HTERT RPE-1 (cell line): Measurements from ENCODE around the gene PPARGC1A.

Source experiments
- in situ Hi-C: fragments of 300-500 bp; cut with MboI; formaldehyde crosslinking; loops from 4 replicates; pipeline ENCODE4 v1.14.3; 2020; ENCODE audit warnings: low sequenced_read_pairs

The PPARGC1A gene, protein sequence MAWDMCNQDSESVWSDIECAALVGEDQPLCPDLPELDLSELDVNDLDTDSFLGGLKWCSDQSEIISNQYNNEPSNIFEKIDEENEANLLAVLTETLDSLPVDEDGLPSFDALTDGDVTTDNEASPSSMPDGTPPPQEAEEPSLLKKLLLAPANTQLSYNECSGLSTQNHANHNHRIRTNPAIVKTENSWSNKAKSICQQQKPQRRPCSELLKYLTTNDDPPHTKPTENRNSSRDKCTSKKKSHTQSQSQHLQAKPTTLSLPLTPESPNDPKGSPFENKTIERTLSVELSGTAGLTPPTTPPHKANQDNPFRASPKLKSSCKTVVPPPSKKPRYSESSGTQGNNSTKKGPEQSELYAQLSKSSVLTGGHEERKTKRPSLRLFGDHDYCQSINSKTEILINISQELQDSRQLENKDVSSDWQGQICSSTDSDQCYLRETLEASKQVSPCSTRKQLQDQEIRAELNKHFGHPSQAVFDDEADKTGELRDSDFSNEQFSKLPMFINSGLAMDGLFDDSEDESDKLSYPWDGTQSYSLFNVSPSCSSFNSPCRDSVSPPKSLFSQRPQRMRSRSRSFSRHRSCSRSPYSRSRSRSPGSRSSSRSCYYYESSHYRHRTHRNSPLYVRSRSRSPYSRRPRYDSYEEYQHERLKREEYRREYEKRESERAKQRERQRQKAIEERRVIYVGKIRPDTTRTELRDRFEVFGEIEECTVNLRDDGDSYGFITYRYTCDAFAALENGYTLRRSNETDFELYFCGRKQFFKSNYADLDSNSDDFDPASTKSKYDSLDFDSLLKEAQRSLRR

DNA sequence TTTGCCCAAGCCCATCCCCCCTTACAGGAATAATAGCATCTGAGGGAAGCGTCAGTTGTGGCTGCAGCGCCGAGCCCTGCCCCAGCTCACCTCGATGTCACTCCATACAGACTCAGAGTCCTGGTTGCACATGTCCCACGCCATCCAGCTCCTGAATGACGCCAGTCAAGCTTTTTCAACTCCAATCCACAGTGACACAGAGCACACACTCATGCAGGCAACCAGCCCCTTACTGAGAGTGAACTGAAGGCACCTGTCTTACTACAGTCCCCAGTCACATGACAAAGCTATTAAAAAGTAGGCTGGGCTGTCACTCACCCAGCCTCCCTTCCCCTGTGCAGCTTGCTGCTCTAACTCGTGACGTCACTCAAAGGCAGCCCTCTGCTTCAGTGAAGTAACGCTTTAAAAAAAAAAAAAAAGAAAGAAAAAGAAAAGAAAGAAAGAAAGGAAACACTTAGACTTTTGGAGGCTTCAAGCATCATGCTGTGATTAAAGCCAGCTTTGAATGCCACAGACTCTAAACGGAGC, at the start of gene PPARGC1A:
PPARGC1A (minus strand) TSS at position 234 of the 528 bp plus-strand sequence; CDS start at position 144, 90 bp downstream.
- in situ Hi-C loops, result no loop called here

DNA sequence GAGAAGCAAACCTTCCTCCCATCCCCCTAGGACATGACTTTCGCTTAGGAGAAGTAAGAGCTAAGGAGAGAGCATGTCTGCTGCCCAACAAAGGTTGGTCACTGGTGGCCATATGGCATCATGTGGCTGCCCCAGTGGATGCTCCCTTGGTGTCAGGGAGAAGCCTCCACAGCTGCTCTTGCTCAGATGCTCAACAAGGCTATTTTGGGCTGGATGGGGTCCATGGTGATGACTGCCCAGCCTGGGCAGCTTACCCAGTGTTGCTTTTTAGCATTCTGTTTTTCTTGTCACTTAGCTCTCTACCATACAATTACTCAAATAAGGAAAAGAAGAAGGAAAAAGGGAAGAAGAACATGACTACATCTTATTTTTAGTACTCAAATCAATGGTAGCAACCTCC, 48.9 kb upstream of the PPARGC1A start:
- in situ Hi-C loops, result no loop called here

DNA sequence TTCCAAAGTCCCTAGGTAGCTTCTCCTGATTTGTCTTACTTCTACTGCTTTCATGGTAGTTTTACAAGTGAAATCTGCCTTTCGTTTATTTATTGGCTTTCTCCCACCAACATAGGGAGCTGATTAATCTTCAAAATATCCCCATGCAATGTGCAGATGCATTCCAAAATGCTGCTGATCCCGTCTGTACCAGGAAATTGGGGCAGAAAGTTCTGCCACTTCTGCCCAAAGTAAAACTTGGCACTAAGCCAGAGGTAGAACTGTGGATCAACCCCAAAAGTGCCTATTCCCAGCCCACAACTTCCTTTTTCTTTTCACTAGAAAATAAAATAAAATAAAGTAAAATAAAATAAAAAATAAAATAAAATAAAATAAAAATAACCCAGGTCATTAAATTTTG, 47.3 kb upstream of the PPARGC1A start:
- in situ Hi-C loops, result no loop called here

DNA sequence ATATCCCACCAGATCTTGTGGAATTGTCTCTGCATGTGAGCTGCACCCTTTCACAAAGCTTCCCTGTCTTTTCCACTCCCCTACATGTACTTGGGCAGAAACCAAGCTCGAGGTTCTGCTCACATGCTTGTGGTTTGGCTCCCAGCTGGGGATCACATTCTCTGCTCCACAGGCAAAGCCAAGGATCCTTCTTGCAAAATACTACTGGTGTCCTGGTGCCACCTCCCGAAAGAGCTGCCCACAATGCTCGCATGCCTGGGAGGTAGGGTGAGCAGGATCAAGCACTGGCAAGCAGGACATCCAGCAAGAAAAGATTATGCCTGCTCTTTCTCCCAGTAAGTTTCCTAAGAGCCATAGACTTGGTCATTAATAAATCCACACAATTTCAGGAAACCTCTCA, 45.1 kb upstream of the PPARGC1A start:
- in situ Hi-C loops, result no loop called here

DNA sequence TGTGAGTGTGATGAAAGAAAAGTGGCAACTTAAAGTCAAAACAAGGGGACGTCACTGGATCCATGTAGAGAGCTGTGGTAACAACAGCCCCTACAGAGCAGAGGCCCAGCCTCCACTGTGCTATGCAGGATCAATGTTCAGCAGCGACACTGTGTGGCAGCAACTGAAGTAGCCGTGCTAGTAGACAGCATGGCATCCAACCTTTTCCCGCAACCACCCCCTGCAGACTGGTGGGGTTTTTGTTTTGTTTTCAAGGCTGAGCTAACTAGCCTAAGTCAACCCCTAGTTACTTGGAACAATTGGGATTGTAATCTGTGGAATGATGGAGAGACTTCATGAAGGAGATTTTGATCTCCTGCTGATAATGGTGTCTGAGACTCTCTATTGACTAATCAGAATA, 44.4 kb upstream of the PPARGC1A start:
- in situ Hi-C loops, result no loop called here

DNA sequence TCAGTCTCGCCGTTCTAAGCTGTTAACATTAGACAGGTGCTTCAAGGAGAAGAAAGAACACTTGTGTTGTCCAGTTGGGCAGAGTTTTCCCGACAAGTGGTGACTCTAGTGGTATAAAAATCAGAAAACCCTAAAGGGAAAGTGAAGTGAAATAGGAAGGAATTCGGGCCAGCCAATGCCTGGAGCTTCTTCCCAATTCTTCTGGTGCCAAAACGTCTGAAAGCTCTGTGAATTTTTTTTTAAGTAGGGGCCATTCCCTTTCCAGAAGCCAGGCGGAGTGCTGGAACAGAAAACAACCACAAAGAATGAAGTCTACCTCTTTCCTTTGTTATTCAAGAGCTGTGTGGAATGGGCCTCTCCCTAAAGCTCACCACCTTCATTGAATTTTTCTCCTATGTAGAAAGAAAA, 43.1 kb upstream of the PPARGC1A start:
- in situ Hi-C loops, result no loop called here

DNA sequence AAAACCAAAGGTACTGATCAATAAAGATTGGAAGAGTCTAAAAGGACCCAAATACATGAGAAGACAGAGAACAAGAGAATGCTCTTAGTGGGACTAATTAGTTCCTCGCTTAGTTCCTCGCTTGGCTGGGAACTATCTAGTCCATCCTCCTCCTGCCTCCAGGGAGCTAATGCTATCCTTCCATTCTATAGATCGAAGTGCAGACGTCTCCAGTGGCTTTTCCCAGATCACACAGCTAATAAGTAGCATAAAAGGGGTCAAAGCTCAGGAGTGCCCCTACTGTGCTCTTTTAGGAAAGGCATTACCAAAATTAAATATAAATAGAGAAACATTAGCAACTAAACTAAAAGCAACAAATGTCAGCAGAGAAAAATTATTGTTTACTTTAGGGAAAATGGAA, 42.3 kb upstream of the PPARGC1A start:
- in situ Hi-C loops, result no loop called here

DNA sequence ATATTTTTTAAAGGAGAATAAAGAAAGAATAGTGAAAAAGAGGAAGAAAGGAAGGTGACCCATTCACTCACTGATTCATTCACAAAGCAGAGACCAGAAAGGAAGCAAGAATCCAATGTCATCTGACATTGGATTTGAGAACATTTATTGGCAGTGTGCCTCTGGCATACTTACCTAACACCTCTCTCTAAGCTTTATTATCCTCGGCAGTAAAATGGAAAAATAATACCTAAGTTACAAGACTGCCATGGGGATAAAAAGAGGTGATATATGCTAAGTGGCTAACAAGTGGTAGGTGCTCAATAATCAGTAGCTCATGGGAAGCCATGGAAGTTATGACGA, 41.6 kb upstream of the PPARGC1A start:
- in situ Hi-C loops, result no loop called here

DNA sequence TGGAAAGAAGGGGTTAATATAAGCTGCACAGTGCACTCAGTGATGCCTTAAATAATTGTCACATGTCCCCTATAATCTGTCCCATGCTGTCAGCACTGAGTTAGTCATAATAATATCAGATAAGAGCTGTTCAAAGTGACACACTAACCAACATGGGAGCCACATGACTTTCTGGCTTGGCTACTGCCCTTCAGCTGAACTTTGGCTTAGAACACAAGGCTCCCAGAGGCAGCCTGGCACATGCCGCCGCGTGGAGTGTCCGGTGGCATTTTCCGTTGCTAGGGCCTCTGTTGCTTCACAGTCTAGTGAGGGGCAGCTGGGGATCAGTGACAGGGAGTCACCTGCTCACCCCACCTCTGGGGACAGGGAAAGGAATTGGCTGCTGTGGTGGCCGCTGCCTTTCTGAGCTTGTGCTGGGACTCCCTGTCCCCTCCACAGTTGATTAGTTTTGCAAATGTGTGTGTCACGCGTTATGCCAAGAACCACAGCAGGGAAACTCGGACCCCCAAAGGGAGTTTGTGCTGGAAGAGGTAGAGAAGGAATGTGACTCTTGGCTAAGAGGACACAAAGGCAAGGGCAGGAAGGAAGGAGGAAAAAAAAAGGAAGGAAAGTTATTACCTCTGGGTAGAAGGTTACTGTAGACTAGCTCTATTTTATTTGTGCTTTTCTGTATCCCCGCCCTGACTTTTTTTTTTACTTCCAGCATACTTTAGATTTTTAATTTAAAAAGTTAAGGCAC, 41.1 kb upstream of the PPARGC1A start:
- in situ Hi-C loops, result no loop called here

DNA sequence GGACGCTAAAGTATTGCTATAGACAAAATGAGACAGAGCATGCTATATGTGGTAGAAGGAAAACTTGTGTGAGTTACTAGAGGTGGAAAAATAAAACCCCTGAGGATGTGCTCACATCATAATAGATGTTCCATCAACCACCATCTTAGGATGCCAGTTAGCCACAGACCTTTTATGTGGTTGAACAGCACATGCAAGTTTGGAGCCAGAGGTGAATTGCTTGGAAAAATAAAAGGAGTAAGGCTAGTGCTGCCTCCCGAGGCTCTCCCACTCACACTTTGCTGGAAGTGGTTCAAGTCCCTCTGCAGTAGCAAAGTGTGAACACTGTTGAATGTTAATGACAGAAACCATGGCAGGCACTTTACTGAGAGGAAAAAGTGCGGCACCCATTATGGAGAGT, 39.4 kb upstream of the PPARGC1A start:
- in situ Hi-C loops, result no loop called here

DNA sequence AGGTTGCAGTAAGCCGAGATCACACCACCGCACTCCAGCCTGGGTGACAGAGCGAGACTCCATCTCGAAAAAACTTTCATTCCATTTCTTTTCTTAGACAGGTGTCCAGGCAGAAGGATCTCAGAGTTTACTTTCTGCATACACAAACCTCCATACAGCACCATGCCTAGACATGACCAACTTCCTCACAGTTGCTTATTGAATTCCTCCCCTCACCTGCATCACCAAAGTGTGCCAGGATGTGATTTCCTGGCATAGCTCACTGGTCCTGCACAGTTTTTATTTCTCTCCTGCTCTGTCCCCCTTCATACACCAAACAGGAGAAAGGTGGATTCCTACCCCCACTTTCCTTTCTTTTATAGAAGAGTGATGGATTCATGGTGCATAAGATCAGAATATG, 34.7 kb upstream of the PPARGC1A start:
- in situ Hi-C loops, result no loop called here

DNA sequence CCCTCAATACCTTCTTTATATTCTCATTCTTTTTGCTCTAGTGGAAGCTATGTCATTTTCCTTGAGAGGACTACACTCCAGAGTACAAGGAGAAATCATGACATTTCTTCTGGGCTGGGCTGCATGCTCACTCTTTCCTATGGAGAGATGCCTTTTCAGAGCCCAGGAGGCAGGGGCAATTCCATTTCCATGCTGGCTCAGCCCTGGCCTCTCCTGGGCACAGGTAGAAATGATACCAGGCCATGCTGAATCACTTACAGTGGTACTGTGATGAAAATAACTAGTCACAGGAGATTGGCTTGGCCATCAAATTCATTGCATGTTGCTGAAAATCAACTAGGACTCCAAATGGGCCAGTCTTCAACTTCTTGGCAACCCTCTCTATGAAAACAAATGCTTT, 34.0 kb upstream of the PPARGC1A start:
- in situ Hi-C loops, result no loop called here

DNA sequence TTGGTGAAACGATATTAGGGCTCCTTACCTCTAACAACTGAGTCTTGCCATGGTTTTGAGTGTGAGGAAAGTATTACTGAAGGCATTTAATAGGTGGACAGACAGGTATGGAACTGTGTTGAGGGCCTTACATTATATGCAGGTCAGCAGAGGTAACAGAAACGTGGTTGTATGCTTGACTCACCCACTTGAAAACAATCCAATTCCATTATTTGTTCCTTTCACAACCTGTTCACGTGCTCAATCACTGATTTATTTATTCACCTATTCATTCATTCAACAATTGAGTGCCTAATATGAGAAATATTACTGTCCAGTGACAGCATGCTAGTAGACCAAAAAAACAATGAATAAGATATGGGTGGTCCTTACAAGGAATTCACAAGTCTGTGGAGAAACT, 33.3 kb upstream of the PPARGC1A start:
- in situ Hi-C loops, result no loop called here

DNA sequence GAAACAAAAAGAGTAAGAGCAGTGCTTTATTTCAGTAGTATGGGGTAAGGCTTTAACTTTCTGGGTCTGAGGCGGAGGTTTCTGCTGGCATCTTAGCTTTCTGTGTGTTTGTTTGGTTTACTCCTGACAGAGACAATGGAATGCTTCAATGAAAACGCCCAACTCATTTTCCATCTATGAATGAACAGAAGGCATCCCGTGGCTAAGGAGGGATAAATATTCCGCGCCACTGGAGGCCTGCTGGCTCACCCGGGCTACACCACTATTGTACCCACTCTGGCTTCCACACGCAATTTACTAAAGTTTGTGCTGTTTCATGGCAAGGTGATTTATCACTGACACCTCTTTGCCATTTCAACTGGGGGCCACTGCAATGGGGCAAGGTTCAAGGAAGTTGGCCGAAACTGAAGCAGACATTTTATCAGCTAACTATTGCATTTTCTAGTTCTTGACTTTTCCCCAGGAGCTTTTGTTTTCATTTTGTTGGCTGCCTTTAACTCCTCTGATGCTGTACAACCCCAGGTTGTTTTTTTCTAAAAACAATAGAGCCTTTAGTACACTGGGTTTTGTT, 32.8 kb upstream of the PPARGC1A start:
- in situ Hi-C loops, result no loop called here

DNA sequence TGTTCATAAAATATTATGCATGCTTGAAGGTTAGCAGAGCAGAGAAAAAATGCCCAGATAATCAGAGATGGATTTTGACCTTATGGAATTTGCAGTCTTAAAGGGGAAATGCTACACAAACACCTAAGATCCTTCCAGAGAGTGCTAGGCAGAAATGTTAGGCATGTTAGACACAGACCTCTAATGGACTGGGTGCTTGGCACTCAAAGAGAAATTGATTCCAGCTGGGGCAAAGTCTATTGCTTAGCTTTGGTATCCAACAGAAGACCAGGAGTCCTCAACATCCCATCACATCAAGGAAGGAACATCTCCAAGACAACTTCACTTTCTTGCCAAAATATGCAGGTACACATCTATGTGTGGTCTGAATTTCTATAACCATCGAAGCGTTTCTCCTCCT, 32.2 kb upstream of the PPARGC1A start:
- in situ Hi-C loops, result no loop called here

DNA sequence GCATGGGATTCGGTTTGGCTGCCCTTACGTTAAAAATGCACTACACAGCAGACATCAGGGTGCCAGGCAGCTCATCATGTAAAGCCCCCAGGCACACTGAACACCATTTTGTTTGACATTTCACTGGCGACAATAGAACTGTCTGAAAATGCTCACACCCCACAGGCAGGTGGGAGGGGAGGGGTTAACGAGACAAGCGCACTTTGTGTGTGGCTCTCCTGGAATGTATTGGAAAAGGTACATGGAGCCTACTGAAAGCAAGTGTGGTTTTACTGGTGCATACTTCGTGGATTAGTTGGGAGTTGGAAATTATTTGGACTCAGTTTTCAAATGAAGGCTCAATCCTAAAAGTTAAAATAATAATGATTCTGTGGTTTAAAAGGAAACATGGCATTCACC, 31.6 kb upstream of the PPARGC1A start:
- in situ Hi-C loops, result no loop called here

DNA sequence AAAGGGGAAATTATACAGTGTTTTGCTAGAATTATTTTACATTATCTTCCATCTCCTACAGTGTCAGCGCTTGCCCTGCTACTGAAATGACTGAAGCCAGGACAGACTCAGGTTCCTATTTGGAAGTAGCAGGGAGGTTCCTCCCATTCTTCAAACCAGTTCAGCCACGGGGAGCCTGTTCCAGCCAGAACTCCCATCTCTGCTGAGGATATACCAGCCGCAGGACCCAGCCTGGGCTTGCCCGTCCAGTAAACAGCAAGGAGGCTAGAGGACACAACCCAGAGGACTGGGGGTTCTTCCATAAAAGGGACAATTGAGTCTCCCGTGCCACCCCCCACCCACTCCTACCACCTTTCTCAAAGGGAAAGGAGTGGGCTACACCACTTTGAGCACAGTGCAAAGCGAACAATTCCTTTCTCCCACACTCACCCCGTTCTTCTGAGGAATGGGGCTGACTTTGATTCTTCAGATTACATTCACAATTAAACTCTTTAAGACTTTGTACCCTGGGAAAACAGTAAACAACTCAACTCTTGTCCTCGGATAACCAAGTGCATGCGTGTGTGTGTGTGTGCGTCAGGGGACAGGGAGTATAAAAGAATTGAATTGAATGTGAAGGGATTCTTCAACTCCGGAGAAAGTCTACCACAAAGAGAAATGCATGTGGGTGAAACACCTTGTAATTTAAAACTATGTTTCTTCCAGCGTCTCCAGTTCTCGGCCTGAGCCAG, 31.0 kb upstream of the PPARGC1A start:
- in situ Hi-C loops, result no loop called here

DNA sequence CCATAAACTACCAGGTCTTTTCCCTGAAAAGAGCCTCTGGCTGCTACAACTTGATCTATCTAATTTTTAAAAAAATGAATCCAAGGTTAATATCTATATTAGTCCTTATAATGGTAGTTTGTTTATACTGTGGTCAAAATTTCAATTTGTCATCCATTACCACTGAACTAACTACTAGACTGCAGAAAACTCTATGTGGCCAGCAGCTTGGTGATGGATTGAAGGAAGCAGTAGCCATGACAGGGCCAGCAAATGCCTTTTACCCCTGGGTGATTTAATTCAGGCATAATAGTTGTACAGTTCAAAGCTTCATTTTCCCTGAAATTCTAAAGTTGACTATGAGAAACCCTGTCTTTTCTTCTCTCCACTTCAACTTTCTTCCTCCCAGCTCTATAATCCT, 30.4 kb upstream of the PPARGC1A start:
- in situ Hi-C loops, result no loop called here

DNA sequence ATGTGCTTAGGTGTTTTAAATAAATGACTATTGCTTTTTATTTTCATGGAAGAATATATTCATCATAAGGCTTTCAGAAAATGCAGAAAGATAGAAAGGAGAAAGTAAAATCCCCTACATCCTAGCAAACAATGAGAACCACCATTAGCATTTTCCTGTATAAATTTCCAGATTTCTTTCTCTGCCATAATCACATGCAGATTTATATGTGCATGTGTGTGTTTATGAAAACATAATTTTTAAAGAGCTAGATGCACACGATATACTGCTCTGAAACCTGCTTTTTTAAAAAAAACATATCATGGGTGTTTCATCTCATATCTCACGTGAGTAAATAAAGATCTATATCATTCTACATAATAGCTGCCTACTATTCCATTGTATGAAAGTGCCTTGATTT, 26.4 kb upstream of the PPARGC1A start:
- in situ Hi-C loops, result no loop called here

DNA sequence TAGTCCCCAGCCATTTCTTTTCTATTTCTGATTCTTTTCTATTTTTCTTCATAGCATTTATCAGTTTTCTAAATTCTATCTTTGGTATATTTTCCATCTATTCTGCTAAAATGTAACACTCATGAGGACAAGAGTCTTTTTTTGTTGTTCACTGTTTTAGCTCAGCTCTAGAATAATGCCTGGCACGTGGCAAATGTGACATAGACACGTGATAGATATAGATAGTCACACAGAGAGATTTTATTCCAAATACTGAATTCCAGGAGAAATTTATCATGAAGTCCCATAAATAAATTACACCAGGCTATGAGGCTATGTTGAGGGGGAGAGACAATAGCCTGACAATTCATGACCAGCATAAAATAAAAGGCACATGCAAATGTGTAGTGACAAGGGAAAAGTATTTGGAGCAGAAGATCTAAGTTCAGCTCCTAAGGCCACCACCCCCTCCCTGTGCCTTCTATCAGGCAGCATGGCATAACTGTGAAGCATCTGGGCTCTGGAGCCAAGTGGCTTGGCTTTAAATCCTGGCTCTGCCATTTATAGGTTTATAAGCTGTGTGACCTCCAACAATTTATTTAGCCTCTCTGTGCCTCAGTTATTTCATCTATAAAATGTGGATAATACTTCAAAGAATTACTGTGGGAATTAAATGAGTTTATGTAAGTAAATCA, 25.7 kb upstream of the PPARGC1A start:
- in situ Hi-C loops, result no loop called here
